ENCODE measurements around the gene MARCHF9. TPM values are rescaled to one million over a fixed set of nuclear protein-coding genes. Genes with fewer than 3 reads are reported as not detected.
A peak's percentile ranks its signal among the peaks of the same experiment; 100 is the strongest.

Gene MARCHF9
- total RNA-seq, 1 donor from 2014 or later: 3.6 TPM

DNA sequence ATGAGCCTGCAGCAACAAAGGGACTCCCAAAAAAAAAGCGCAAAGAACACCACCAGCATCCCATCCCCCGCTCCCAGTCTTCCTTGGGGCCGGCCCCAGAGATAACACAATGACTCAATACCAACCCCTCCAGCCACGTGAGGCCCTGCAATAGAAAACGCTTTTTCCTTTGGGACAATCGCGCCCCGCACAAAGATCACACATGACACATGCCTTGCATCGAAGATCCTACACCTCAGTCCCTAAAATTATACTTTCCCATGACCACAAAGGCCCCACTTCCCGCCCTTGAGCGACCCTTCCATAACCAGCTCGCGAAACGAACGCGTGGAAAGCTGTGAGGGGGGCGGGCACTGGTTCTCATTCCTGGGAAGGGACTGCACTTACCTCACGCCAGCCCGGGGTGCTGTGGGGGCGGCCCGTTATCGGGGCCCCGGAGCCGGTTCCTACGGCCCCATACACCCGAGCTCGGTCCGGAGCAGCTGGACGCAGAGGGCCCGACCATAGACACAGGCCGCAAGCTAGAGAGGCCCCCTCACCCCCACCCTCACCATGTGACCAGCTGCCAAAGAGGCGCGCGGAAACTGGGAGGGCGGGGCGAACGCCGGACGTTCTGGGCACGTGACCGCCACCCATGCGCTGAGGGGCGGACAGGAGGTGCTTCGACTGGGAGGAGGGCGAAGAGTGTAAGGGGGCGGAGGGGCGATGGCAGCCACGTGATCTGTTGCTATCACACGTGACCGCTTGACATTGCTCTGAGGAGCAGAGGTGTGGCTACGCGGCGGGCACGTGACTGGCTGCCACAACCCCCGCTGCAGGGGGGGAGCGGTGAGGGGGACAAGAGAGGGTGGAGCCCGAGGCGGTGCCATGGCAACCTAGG, 2.9 kb upstream of the MARCHF9 start, which contains the start of gene CDK4:
Gene CDK4 (minus strand): TSS at position 523 of the 880 bp plus-strand sequence. CDS start 593 bp downstream, outside the sequence.
- ATAC-seq: peak; percentile 84
- DNase-seq (ENCODE audit: low spot score): peak; percentile 99

DNA sequence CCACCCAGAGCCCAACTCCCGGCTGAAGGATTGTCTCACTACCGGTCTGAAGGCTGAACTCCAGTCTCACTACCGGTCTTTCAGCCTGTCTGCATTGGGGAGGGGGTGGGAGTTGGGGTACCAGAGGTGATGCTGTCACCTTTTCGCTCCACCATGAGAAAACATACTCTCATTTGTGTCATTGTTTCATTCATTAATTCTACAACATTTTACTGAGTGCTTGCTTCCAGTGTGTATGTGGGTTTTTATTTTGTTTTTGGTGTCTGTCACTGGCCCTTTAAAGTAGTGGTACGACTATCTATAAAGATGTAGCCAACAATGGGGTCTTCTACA, 2.3 kb upstream of the MARCHF9 start:
- no peak for DNase-seq (ENCODE audit: low spot score)
- ATAC-seq: no peak

DNA sequence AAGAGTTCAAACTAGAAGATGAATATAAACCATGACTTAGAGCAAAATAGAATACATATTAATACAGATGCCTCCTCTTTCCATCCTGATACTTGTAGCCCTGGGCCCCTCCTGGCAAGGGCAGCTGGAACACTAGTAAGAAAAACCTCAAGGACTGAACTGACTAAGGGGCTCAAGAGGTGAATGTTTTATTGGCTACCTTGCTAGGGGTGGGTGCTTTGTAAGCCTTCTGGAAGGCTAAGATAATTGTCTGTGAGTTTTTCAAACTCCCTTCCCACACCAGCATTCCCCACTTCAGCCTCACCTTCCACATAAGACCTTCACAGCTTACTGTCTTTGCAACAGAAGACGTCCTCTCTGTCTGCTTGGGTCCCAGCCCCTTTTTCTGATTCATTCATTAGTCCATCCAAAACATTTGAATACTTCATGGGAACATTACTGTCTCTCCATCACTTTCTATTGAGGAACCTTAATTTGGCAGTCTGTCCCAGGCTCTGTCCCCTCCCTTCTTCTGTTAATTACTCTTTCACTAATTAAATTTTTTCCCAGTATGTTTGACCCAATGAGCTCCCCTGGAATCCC, 1.1 kb upstream of the MARCHF9 start:
- no peak for DNase-seq (ENCODE audit: low spot score)
- ATAC-seq: no peak

DNA sequence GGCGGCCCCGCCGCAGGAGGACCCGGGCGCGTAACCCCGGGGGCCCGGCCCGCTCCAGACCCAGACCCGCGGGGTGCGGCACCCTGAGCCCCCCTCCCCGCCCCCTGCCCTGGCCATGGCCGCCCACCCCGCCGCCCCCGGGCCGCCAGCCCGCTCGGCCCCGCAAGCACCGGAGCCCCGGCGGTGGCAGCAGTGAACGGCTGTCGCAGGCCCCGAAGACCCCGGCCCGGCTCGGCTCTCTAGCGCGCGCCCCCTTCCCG, 221 bp downstream of the MARCHF9 start:
- ATAC-seq (no peak), DNase-seq (ENCODE audit: low spot score) (no peak)

DNA sequence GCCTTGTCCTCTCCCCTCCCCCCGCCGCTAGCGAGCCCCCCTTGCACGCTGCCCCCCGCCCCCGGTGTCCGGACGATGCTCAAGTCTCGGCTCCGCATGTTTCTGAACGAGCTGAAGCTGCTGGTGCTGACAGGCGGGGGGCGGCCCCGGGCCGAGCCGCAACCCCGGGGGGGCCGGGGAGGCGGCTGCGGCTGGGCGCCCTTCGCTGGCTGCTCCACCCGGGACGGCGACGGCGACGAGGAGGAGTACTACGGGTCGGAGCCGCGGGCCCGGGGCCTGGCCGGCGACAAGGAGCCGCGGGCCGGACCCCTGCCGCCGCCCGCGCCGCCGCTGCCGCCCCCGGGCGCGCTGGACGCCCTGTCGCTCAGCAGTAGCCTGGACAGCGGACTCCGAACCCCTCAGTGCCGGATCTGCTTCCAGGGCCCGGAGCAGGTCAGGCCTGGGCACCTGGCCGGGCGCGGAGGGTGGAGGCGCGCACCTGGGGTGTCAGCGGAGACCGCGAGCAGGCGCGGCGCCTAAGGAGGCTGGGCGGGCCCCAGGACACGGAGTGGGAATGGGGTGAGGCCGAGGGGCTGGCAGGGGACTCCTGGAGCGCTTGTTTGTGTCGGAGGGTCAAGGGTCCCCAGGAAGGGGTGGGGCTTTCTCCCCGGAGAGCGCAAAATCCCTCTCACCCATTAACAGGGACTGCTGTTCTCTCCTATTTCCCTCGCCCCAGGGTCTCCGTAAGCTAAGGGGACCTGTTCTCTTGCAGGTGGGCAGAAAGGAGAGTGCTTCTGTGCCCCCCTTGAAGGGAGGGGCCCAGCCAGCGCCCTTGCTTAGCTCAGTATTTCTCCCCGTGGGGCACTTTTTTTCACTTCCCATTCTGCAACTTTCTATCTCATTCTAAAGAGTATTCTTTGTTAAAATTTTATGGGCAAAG, 810 bp downstream of the MARCHF9 start:
- DNase-seq (ENCODE audit: low spot score): peak; percentile 65

DNA sequence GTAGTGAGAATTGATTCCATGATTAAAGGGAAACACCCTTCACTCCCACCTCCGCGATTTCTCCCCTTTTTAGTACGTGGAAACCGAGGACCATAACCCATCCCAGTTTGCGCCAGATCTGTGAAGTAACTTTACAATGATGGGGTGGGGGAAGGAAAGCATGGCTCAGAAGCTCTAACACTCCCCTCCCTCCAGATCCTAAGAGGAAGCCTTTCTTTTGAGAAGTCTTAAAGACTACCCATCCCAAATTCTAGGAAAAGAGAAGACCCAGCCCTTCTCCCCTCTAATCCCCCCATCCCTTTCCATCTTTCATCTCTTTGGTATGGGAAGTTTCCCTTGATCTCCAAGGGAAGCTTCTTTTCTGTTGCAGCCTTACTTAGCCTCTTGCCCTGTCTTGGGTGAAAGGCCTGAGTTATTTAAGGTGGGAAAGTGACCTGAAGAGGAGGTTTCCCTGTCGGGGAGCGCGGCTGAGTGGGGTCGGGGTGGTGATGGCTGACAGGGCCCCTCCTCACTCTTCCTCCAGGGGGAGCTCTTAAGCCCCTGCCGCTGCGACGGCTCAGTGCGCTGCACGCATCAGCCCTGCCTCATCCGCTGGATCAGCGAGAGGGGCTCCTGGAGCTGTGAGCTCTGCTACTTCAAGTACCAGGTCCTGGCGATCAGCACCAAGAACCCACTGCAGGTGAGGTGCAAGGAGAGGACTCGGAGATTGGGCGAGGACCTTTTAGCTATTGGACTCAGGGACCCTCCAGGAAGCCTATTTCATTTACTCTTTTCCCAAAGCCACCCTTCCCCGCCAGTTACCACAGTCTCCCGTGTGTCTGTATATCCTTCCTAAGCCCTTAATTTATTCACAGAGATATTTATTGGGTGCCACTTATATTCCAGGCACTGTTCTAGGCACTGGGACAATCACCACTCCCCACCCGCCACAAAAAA, 1.8 kb downstream of the MARCHF9 start:
- no peak for ATAC-seq
- DNase-seq (ENCODE audit: low spot score): no peak

More for the DNA sequence above, 810 bp downstream of the MARCHF9 start:
- ATAC-seq: peak; percentile 25

DNA sequence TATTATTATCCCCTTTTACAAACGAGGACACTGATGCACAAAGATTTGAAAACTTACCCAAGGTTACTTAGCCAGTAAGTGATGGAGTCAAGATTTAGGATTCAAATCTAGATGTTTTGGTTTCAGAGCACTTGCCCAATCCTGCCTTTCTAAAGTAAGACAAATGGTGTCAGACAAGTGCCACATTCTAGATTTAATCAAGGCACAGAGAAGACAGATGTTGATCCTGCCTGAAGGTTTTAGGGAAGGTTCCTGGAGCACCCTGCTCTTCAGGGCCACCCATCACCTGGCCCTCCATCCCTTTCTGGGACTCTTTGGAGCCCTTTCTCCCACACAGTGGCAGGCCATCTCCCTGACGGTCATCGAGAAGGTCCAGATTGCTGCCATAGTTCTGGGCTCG, 2.9 kb downstream of the MARCHF9 start:
- DNase-seq (ENCODE audit: low spot score) (no peak), ATAC-seq (no peak)

DNA sequence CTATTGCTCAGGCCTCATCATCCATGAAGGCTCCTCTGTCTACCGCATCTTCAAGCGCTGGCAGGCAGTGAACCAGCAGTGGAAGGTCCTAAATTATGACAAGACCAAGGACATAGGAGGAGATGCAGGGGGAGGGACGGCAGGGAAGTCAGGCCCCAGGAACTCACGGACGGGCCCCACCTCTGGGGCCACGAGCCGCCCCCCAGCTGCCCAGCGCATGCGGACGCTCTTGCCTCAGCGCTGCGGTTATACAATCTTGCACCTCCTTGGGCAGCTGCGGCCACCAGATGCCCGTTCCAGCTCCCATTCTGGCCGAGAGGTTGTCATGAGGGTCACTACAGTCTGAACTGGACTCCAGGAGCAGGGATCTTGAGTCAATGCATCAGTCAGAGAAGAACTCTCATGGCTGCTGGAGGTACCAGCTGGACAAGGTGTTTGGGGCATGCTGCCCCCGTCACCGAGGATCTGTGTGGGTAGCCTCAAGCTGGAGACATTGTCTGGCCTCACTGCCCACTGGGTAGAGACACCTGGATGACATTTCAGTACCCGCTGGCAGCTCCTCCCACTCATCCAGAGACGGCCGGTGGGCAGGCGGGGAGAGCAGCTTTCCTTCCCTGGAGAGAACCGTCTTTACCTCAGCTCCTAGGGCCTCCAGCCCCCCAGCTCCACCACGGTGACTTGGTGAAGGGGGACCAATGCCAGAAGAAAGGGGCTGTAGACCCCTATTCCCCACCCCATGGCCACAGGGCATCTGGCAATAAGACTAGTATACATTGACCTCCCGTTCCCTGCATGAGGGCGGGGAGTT, 3.9 kb downstream of the MARCHF9 start:
- DNase-seq (ENCODE audit: low spot score) (no peak), ATAC-seq (no peak)

DNA sequence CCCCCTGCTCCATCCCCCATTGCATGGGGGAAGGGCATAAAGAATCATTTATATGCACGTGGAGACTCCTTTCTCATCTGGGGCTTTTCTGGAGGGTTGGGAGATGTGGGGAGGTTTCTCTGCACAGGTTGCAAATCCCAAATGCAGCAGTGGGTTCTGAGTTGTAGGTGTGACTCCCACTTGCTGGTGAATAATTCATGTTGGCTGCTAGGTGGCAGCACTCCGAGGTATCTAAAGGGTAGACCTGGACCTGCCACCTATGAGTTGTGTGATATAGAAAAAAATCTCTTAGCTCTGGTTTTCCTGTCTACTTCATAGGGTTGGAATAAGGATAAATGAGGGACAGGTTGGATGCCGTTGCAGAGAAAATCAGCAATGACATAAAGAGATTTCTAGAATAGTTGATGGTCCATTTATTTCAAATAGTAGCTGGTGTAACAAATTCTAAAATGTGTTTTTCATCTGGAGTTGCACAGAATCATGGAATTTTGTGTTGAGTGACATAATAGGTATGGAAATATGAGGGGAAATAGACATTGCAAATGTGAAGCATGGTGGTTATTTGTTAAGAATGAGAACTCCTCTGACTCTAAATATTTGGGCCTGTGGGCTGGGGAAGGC, 4.6 kb downstream of the MARCHF9 start:
- ATAC-seq: peak; percentile 48
- DNase-seq (ENCODE audit: low spot score): no peak

DNA sequence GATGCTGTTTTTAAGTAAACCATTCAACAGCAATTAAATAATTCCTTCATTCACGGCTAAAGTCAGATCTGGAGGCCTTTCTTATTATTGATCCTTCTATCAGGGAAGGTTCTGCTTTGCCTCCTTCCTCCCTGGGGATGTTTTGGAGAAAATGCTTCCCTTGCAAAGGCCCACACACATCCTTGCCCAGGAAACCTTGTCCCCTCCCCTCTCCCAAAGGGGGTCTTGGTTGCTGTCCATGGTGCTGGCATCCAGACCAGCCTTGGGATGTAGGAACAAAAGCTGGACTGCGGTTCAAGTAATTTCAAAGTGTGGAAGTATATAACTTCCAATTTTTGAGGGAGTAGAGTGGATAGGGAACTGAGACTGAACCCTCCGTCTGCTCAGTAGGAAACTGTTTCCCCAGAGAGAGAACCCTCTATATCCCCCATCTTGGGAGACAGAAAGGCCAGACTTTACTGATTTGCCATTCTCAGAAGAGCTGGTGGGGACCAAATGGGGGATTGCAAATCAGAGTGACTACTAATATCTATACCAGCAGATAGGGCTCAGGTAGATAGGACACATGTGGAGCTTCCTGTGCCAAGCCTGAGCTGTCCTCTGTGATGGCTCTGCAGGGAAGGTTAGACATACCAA, 5.6 kb downstream of the MARCHF9 start:
- ATAC-seq (no peak), DNase-seq (ENCODE audit: low spot score) (no peak)

DNA sequence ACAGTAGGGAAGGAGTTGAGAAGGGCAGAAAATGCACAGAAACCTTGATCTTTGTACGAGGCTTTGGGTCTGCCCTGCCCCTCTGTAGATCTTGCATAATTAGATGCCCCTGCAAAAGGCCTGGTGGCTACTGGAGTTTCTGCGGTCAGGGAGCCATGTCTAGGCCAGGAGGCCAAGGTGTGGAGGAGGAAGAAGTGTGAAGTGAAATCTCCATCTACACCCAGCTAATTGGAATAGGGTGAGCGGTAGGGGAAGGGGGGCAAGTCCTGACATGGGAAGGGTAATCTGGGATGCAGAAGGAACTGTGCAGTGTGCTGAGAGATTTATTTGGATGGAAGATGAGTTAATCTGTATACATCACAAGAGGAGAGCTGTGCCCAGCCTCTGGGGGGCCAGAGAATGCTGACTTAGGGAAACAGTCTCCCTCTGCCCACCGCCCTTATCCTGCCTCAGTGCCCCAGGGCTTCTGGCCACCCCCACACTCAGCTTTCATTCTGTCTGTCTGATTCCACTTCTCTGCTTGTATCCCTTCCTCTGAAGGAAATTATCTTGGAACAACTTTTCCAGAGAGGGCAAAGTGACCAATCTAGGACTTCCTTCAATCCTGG, 6.6 kb downstream of the MARCHF9 start:
- ATAC-seq (no peak), DNase-seq (ENCODE audit: low spot score) (no peak)

DNA sequence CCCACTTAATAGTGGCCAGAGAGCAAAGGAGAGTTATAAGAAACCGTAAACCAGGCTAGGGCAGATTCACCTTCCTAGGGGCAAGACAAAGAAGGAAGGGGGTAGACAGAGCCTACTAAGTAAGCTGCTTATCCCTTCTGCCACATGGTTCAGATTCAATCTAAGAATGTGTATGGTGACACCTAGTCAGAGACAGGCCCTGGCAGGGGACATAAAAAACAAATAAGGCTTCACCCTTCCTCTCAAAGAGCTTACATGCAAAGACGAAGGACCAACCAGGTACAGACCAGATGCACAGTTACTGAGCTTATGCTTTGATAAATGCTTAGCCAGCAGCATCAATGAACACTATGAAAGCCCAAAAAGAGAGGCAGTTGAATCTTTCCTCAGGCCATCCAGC, 7.6 kb downstream of the MARCHF9 start:
- no peak for DNase-seq (ENCODE audit: low spot score)
- no peak for ATAC-seq

DNA sequence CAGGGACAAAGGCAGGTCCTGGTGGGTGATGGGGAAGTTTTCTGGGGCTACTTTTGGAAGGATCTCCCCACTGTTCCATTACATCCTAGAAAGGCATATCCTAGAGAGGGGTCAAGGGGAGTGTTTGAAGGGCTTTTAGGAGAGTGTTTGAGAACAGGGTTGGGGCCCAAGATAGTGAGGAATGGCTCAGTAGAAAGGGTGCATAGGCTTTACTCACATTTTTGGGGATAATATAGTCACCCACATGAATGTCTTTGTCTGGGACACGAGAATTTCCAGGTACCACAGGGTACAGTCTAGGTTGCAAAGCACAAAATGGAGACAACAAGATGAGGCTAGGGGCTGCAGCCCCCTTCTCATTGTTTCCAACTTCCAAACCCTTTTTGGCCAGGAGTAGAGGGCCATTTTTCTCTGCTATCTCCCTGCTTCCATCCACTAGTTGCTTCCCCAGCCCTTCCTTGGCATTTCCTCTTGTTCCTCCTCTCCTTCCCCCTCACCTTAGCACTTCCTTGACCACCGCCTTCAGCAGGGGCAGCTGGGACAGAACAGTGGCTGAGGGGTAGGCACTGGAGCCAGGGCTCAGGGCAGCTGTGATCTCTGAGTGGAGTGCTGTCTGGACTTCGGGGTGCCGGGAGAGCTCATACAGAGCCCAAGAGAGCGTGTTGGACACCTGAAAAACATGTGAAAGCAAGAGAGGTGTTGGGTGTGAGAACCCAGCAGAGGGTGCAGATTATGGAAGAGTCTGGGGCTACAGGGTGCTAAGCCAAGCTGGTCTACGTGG, 9.2 kb downstream of the MARCHF9 start:
- DNase-seq (ENCODE audit: low spot score) (no peak), ATAC-seq (no peak)

DNA sequence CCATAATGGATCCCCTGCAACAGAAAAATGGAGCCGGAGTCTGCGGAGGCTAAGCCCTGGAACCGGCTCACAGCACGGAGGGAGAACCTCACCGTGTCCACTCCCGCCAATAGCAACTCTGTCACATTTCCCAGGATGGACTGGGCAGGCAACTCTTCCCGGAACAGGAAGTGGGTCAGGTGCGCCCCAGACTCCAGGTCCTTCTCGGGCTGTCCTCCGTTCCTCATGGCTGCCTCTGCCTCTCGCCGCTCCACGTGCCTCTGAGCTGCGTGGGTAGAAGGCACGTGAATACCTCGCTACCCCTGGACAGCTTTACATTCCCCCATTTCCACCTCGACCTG, 9.7 kb downstream of the MARCHF9 start:
- ATAC-seq: peak; percentile 13
- DNase-seq (ENCODE audit: low spot score): no peak

DNA sequence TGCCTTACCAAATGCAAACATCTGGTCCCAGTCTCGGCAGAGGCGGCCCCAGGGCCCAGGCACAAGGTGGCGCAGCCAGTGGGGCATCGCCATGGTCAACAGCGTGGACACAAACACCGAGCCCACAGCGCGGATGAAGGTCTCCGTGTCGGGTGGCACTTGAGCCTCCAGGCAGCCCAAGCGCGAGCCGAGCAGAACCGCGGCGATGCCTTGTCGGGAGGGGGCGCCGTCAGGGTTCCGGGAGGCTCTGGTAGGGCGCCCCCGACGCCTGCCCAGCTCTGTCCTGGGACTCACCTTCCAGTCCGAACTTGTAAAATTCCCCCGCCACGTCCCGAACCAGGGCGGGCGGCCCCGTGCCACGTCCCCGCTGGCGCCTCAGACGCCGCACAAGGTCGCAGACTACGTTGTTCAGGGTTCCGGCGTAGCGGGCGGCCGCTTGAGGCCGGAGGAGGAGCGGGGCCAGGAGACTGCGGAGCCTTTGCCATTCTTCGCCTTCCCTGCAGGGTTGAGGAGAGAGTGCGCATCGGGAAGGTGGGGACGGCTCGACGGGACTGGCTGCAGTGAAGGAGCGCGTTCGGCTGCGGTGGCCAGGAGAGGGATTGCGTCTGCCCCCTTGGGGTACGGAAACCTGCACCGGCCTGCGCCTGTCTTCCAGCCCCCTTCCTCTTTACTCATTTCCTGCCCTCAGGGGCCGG, 10.2 kb downstream of the MARCHF9 start:
- no peak for DNase-seq (ENCODE audit: low spot score)
- ATAC-seq: peak; percentile 49

DNA sequence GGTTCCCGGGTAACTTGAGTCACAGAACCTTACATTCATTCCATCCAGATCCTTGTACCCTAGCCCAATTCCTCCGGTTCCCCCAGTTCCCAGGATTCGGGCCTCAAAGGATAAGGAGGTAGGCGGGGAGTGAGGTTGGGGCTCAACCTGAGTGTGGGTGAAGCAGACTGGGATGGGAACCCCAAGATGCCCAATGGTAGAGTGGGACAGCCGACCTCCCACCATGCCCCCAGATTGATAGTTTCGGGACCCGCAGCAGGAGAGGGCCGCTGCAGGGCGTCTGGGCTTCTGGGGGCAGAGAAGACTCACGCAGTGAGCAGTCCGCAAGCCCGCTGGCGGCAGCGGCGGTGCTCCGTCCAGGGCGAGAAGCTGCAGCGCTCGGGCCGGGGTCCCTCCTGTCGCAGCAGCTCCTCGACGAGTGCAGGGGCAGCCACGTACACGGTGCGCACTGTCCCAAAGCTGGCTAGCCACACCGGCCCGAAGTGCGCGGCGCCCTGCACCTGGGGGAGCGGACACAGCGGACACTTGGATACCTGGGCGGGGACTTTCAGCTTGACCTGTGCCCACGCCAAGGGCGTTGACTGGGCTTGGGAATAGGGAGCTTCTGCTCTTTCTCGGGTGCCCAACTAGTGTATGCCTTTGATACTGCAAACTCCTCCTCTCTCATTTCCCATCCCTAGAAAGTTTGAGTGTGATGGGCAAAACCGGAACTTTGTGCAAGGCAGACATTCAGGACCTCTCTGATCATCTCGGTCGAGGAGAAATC, 11.0 kb downstream of the MARCHF9 start:
- ATAC-seq (peak; percentile 62), DNase-seq (ENCODE audit: low spot score) (no peak)
